HepG2 (cell line): ENCODE results near the gene AKR1A1. TPM values are rescaled to one million over a fixed set of nuclear protein-coding genes. Genes with fewer than 3 reads are reported as not detected.

ENCODE experiments used
- CAMTA2 ChIP-seq: sonication (generic); formaldehyde crosslinking; IDR thresholded peaks from 2 replicates; pipeline ENCODE4 v1.4.0; 2020; ENCODE audit warnings: mild to moderate bottlenecking, missing genetic modification reagents, borderline replicate concordance
- GABPA ChIP-seq, 2 experiments: IDR thresholded peaks; 2 replicates each; pipeline ENCODE4 v1.6.1; 2011 to 2016; ENCODE audit warnings: low read depth in 2 of 2, low read length in 1 of 2, missing biosample characterization in 1 of 2, missing genetic modification characterization in 1 of 2
- HDAC6 ChIP-seq: fragments of 200-600 bp; sonication (generic); IDR thresholded peaks from 2 replicates; pipeline ENCODE4 v1.7.0; 2017; ENCODE audit warnings: mild to moderate bottlenecking, antibody characterized with exemption, low read length, low read depth
- HIVEP1 ChIP-seq: sonication (generic); formaldehyde crosslinking; IDR thresholded peaks from 2 replicates; pipeline ENCODE4 v1.4.0; 2020; ENCODE audit warnings: mild to moderate bottlenecking, missing genetic modification reagents
- MYC ChIP-seq: sonication (generic); formaldehyde crosslinking; IDR thresholded peaks from 2 replicates; pipeline ENCODE4 v1.9.0; 2021; ENCODE audit warnings: missing genetic modification reagents, borderline replicate concordance
- RARG ChIP-seq: sonication (generic); formaldehyde crosslinking; IDR thresholded peaks from 2 replicates; pipeline ENCODE4 v1.4.0; 2020; ENCODE audit warnings: low read depth, mild to moderate bottlenecking, missing genetic modification reagents
- REPIN1 ChIP-seq: sonication (generic); formaldehyde crosslinking; IDR thresholded peaks from 2 replicates; pipeline ENCODE4 v1.8.0; 2022; ENCODE audit warnings: missing genetic modification reagents, low read depth, mild to moderate bottlenecking, borderline replicate concordance
- SP5 ChIP-seq: IDR thresholded peaks from 2 replicates; pipeline ENCODE4 v1.6.1; 2016; ENCODE audit warnings: low read depth, borderline replicate concordance
- SUZ12 ChIP-seq: fragments of 150-350 bp; IDR thresholded peaks from 2 replicates; pipeline ENCODE4 v1.6.1; 2014; ENCODE audit warnings: low read depth, low read length
- ZNF251 ChIP-seq: sonication (generic); formaldehyde crosslinking; IDR thresholded peaks from 2 replicates; pipeline ENCODE4 v1.9.0; 2021; ENCODE audit warnings: mild to moderate bottlenecking, missing genetic modification reagents
- ZNF616 ChIP-seq: sonication (generic); formaldehyde crosslinking; IDR thresholded peaks from 2 replicates; pipeline ENCODE4 v1.5.0; 2020; ENCODE audit warnings: low read depth, mild to moderate bottlenecking, missing genetic modification reagents
- ZNF841 ChIP-seq: sonication (generic); formaldehyde crosslinking; IDR thresholded peaks from 2 replicates; pipeline ENCODE4 v1.8.1; 2023; ENCODE audit warnings: missing genetic modification reagents, borderline replicate concordance
- ZSCAN20 ChIP-seq: sonication (generic); formaldehyde crosslinking; IDR thresholded peaks from 2 replicates; pipeline ENCODE4 v1.4.0; 2020; ENCODE audit warnings: missing genetic modification reagents, mild to moderate bottlenecking, borderline replicate concordance
- polyA plus RNA-seq, 8 experiments: library from polyadenylated mRNA; depleted of rRNA in 3 of 8; stranded (reverse) in 7 of 8; unstranded in 1 of 8; fragments of >200 nt; fragmentation: Illumina TruSeq in 4 of 8; extraction: Trizol in 4 of 8; gene quantifications; 2 replicates each; pipeline versions ENCODE4 v1.2.1 to v1.2.3, GENCODE V29; 2011 to 2016; ENCODE audit warnings: low read depth in 4 of 8, missing spikeins in 1 of 8, mixed read lengths in 1 of 8; ENCODE audit not compliant: insufficient read depth in 1 of 8
- total RNA-seq, 5 experiments: library from RNA; depleted of rRNA; stranded (reverse); fragments of >200 nt; fragmentation: Illumina TruSeq; extraction: Trizol; gene quantifications; 2 replicates each; pipeline ENCODE4 v1.2.3, GENCODE V29; 2016; ENCODE audit warnings: low read depth in 1 of 5
- TF ChIP-seq, protein P1 (sequence below): sonication (generic); formaldehyde crosslinking; IDR thresholded peaks from 2 replicates; pipeline ENCODE4 v1.4.0; 2020; ENCODE audit warnings: missing genetic modification reagents
- TF ChIP-seq, protein P2 (sequence below): sonication (generic); formaldehyde crosslinking; IDR thresholded peaks from 2 replicates; pipeline ENCODE4 v1.5.1; 2020; ENCODE audit warnings: mild to moderate bottlenecking, moderate library complexity, missing genetic modification reagents
- TF ChIP-seq, protein P3 (sequence below): IDR thresholded peaks from 2 replicates; pipeline ENCODE4 v1.6.1; 2016; ENCODE audit warnings: missing compliant biosample characterization, missing genetic modification reagents, borderline replicate concordance
- TF ChIP-seq, protein P4 (sequence below): sonication (generic); formaldehyde crosslinking; IDR thresholded peaks from 2 replicates; pipeline ENCODE4 v1.4.0; 2020; ENCODE audit warnings: low read depth, mild to moderate bottlenecking, missing genetic modification reagents

The AKR1A1 gene
- total and polyA plus RNA-seq, 2 of the 13 experiments (the other 11 are each of a cell fraction or from before 2014, with no cell fraction given), result 181 to 217 TPM

DNA sequence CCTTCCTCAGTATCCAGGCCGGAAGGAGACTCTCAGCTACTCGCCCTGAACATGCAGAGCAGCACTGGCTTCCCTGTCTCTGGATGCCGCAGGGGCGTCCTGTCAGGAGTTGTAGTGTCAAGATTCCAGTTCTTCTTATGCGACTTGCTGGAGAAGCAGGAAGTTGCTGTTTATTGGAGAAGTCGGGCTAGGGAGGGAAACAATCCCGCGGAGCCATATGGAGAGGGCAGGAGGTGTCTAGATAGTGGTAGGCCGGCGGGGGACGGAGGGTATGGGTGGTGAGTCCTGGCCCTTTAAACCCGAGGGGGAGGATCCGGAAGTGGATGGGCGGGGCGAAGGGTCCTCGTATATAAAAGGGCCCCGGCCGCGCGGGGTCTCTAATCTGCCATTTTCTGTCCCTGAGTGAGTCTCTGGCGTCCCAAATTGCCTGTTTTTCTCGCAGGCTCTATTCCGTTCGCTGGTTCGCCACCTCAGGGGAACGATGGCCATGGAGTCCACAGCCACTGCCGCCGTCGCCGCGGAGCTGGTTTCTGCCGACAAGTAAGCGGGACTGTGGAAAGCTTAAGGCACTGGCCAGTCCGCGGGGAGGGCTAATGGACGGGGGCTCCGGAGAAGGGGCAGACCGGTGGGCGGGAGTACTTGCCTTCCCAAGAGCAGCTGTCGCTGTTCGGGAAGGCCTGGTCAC, 33.2 kb downstream of the AKR1A1 start, which contains the start of gene NASP (continued):
- TF ChIP-seq ZNF841 (CRISPR knock-in tag) (peak; percentile 75; the same call in 1 of the 2 replicates), SP5 (CRISPR knock-in tag) (no peak), HIVEP1 (CRISPR knock-in tag) (no peak), HDAC6 (0 out of 2 replicates have a peak, but pooled peaks have one; percentile 41), MYC (0 out of 2 replicates have a peak, but pooled peaks have one; percentile 24), RARG (CRISPR knock-in tag) (no peak), ZNF251 (CRISPR knock-in tag) (no peak), GABPA (IDR thresholded peaks at IDR 0.05; ENCODE audit: low read depth, low read length) (peak; percentile 58), GABPA (CRISPR knock-in tag; IDR thresholded peaks at IDR 0.05; ENCODE audit: low read depth) (peak; percentile 90), SUZ12 (no peak), CAMTA2 (CRISPR knock-in tag) (no peak), REPIN1 (CRISPR knock-in tag) (0 out of 2 replicates have a peak, but pooled peaks have one; percentile 27), ZSCAN20 (CRISPR knock-in tag) (no peak), ZNF616 (CRISPR knock-in tag) (no peak)
- TF ChIP-seq, protein P1, sequence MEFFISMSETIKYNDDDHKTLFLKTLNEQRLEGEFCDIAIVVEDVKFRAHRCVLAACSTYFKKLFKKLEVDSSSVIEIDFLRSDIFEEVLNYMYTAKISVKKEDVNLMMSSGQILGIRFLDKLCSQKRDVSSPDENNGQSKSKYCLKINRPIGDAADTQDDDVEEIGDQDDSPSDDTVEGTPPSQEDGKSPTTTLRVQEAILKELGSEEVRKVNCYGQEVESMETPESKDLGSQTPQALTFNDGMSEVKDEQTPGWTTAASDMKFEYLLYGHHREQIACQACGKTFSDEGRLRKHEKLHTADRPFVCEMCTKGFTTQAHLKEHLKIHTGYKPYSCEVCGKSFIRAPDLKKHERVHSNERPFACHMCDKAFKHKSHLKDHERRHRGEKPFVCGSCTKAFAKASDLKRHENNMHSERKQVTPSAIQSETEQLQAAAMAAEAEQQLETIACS (CRISPR knock-in tag), result no peak
- TF ChIP-seq, protein P2, sequence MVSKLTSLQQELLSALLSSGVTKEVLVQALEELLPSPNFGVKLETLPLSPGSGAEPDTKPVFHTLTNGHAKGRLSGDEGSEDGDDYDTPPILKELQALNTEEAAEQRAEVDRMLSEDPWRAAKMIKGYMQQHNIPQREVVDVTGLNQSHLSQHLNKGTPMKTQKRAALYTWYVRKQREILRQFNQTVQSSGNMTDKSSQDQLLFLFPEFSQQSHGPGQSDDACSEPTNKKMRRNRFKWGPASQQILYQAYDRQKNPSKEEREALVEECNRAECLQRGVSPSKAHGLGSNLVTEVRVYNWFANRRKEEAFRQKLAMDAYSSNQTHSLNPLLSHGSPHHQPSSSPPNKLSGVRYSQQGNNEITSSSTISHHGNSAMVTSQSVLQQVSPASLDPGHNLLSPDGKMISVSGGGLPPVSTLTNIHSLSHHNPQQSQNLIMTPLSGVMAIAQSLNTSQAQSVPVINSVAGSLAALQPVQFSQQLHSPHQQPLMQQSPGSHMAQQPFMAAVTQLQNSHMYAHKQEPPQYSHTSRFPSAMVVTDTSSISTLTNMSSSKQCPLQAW (CRISPR knock-in tag), result no peak; the same call in 1 of the 2 replicates
- TF ChIP-seq, protein P3, sequence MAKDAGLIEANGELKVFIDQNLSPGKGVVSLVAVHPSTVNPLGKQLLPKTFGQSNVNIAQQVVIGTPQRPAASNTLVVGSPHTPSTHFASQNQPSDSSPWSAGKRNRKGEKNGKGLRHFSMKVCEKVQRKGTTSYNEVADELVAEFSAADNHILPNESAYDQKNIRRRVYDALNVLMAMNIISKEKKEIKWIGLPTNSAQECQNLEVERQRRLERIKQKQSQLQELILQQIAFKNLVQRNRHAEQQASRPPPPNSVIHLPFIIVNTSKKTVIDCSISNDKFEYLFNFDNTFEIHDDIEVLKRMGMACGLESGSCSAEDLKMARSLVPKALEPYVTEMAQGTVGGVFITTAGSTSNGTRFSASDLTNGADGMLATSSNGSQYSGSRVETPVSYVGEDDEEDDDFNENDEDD (CRISPR knock-in tag), result no peak
- TF ChIP-seq, protein P4, sequence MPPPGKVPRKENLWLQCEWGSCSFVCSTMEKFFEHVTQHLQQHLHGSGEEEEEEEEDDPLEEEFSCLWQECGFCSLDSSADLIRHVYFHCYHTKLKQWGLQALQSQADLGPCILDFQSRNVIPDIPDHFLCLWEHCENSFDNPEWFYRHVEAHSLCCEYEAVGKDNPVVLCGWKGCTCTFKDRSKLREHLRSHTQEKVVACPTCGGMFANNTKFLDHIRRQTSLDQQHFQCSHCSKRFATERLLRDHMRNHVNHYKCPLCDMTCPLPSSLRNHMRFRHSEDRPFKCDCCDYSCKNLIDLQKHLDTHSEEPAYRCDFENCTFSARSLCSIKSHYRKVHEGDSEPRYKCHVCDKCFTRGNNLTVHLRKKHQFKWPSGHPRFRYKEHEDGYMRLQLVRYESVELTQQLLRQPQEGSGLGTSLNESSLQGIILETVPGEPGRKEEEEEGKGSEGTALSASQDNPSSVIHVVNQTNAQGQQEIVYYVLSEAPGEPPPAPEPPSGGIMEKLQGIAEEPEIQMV (CRISPR knock-in tag), result no peak
